ENCODE data around the gene GARNL3. TPM values are rescaled to one million over a fixed set of nuclear protein-coding genes. Genes with fewer than 3 reads are reported as not detected.

The GARNL3 gene
- total and polyA plus RNA-seq, 8 donors = 2.3 to 7.1 (median 3.4) TPM

DNA sequence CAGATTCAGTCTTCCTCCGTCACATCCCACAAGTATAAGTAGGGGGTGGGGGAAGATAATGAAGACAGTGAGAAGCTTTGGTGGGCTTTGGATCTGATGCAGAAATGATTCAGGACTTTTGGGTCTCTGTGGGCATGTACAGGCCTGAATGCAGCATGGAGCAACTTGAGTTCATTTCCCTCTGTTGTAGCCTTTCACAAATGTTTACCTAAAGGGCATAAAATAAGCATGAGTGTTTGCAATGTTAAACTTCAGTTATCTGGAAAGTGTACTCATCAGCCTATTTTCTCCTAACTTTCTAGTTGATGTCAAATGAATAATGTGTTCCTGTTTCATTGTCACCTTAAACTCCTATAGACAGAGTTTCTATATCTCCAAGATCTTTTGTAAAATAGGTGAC, 39.3 kb downstream of the GARNL3 start:
- intact Hi-C loops (cut with DNase I) = no loop called here
- no peak for FAIRE-seq
- ATAC-seq = no peak
- WGBS, 2 donors = 82 to 100% methylated on average over 1 of the region's 1 CpG
- TF ChIP-seq, protein P1, sequence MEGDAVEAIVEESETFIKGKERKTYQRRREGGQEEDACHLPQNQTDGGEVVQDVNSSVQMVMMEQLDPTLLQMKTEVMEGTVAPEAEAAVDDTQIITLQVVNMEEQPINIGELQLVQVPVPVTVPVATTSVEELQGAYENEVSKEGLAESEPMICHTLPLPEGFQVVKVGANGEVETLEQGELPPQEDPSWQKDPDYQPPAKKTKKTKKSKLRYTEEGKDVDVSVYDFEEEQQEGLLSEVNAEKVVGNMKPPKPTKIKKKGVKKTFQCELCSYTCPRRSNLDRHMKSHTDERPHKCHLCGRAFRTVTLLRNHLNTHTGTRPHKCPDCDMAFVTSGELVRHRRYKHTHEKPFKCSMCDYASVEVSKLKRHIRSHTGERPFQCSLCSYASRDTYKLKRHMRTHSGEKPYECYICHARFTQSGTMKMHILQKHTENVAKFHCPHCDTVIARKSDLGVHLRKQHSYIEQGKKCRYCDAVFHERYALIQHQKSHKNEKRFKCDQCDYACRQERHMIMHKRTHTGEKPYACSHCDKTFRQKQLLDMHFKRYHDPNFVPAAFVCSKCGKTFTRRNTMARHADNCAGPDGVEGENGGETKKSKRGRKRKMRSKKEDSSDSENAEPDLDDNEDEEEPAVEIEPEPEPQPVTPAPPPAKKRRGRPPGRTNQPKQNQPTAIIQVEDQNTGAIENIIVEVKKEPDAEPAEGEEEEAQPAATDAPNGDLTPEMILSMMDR (IDR thresholded peaks at IDR 0.05) = no peak
- H3K4me3 ChIP-seq = no peak overlapping the region
- H3K9me3 ChIP-seq = no peaks in the 10 kb centered on the region
- DNase-seq = no peak
- H3K4me1 ChIP-seq = peaks cover 8 to 14% (median 13%) of the 10 kb centered on the region in 3 donors
- H3K36me3 ChIP-seq = no peaks in the 10 kb centered on the region
- no peak overlapping the region for H3K27ac ChIP-seq
- no peaks in the 10 kb centered on the region for H3K27me3 ChIP-seq

DNA sequence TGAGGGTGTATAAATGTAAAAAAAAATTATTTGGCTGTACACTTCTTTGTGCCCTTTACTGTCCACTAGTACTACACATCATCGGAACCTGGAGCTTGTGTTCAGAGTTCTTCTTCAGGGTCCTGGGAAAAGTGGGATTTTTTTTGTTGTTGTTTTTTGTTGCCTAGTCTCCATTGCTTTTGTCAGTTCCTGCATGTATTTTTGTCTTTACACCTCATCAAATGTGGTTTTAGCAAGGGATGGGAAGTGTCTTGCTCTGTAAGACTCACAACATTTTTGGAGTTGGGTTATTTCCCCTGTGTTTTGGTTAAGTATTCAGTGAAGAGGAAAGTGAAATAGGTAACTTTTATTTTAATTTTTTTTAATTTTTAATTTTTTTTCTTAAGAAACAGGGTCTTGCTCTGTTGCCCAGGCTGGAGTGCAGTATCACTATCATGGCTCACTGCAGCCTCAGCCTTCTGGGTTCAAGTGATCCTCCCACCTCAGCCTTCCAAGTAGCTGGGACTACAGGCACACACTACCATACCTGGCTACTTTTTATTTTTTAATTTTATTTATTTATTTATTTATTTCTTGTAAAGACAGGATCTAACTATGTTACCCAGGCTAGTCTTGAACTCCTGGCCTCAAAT, 40.7 kb downstream of the GARNL3 start:
- H3K27ac ChIP-seq = no peak overlapping the region
- TF ChIP-seq, protein P1 (IDR thresholded peaks at IDR 0.05) = no peak
- intact Hi-C loops (cut with DNase I) = no loop called here
- H3K9me3 ChIP-seq = no peaks in the 10 kb centered on the region
- peaks cover 8 to 21% (median 20%) of the 10 kb centered on the region in 3 donors for H3K4me1 ChIP-seq
- WGBS, 2 donors = 96 to 100% methylated on average over 1 of the region's 1 CpG
- no peaks in the 10 kb centered on the region for H3K27me3 ChIP-seq
- FAIRE-seq (no peak), ATAC-seq (no peak), DNase-seq (no peak)
- H3K36me3 ChIP-seq = no peaks in the 10 kb centered on the region
- H3K4me3 ChIP-seq = no peak overlapping the region

DNA sequence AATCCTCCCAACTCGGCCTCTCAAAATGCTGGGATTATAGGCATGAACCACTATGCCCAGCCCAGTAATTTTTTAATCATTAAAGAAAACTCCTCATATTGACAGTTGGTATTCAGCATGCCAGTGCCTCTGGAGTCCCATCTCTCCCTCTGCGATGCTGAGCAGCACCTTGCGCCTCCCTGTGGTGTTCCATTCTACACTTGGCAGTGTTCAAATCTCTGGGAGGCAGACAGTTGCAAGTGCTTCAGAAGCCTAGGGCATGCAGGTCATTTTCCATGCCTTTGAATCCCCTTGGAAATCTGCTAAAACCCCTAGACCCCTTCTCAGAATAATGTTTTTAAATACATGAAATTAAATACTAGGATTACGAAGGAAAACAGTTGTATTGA, 41.3 kb downstream of the GARNL3 start:
- no peaks in the 10 kb centered on the region for H3K27me3 ChIP-seq
- no peak overlapping the region for H3K27ac ChIP-seq
- WGBS, 2 donors = 66 to 72% methylated on average over 4 of the region's 4 CpGs
- no peak overlapping the region for H3K4me3 ChIP-seq
- ATAC-seq (no peak), DNase-seq (no peak), FAIRE-seq (no peak)
- H3K4me1 ChIP-seq = peaks cover 8 to 21% (median 20%) of the 10 kb centered on the region in 3 donors
- H3K36me3 ChIP-seq = no peaks in the 10 kb centered on the region
- H3K9me3 ChIP-seq = no peaks in the 10 kb centered on the region
- TF ChIP-seq, protein P1 (IDR thresholded peaks at IDR 0.05) = no peak
- intact Hi-C loops (cut with DNase I) = no loop called here

DNA sequence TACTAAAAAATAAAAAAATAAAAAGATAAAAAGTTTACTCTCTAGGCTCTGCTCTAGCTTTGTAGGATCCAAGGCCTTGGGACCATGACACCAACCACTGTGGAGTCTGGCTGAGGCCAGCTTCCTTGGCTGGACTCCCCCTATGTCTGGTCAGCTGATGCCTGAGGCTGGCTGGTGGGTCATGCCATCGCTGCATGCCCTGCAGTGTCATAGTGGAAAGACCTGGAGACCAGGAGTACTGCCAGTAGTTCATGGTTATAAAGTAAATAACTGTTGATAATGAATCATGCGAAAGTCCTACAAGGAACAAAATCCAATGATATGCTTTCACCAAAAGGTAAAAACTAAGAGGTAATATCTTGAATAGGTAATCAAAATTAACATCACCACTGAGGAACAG, 43.2 kb downstream of the GARNL3 start:
- peak in 4 of 6 donors; percentile 21 to 63 (median 52) for DNase-seq
- Histone ChIP-seq H3K27ac (peak overlapping the region in 2 of 4 donors; percentile 39 to 57), H3K9me3 (no peaks in the 10 kb centered on the region), H3K4me1 (peaks cover 8 to 31% (median 25%) of the 10 kb centered on the region in 3 donors), H3K36me3 (no peaks in the 10 kb centered on the region), H3K4me3 (no peak overlapping the region), H3K27me3 (no peaks in the 10 kb centered on the region)
- TF ChIP-seq, protein P1 (IDR thresholded peaks at IDR 0.05) = no peak
- 44 to 49% methylated on average over 2 of the region's 2 CpGs for WGBS, 2 donors
- peak; percentile 79 to 83 (median 82) for ATAC-seq
- intact Hi-C loops (cut with DNase I) = no loop called here
- no peak for FAIRE-seq

Measured in pancreas (tissue), 10 donors.